IMR-90 (cell line): ENCODE results near the gene C1R.

Experiments used
- CEBPB ChIP-seq: IDR thresholded peaks from 2 replicates; pipeline ENCODE4 v1.6.1; 2012; ENCODE audit warnings: low read depth, low read length, improper control_type of control experiment
- MAFK ChIP-seq: IDR thresholded peaks from 2 replicates; pipeline ENCODE4 v1.6.1; 2012; ENCODE audit warnings: low read depth, low read length, improper control_type of control experiment
- POLR2A ChIP-seq: IDR thresholded peaks from 2 replicates; pipeline ENCODE4 v1.6.1; 2012; ENCODE audit warnings: mild to moderate bottlenecking, low read depth, low read length
- RAD21 ChIP-seq: IDR thresholded peaks from 2 replicates; pipeline ENCODE4 v1.6.1; 2012; ENCODE audit warnings: low read length, improper control_type of control experiment
- SMC3 ChIP-seq: fragments of 150-350 bp; IDR thresholded peaks from 2 replicates; pipeline ENCODE4 v1.6.1; 2016; ENCODE audit warnings: low read depth, mild to moderate bottlenecking, antibody characterized with exemption, low read length, moderate library complexity
- TF ChIP-seq, protein P1 (sequence below): conservative IDR thresholded peaks from 2 replicates; pipeline ENCODE4 v1.5.1; 2012; ENCODE audit warnings: mild to moderate bottlenecking, low read depth, low read length, improper control_type of control experiment

DNA sequence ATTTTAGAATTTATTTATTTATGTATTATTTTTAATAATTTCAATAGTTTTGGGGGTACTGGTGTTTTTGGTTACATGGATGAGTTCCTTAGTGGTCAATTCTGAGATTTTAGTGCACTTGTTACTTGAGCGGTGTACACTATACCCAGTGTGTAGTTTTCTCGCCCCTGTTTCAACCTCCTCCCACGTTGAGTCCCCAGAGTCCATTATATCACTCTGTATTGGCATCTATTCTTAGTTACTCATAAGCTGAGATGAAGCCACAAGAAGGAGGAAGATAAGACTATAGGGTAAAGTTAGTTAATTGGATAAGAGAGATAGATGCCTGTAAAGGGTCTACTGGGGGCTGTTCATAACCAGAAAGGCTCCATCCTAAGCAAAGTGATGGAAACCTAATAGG, 27.7 kb downstream of the C1R start:
- TF ChIP-seq, protein P1, sequence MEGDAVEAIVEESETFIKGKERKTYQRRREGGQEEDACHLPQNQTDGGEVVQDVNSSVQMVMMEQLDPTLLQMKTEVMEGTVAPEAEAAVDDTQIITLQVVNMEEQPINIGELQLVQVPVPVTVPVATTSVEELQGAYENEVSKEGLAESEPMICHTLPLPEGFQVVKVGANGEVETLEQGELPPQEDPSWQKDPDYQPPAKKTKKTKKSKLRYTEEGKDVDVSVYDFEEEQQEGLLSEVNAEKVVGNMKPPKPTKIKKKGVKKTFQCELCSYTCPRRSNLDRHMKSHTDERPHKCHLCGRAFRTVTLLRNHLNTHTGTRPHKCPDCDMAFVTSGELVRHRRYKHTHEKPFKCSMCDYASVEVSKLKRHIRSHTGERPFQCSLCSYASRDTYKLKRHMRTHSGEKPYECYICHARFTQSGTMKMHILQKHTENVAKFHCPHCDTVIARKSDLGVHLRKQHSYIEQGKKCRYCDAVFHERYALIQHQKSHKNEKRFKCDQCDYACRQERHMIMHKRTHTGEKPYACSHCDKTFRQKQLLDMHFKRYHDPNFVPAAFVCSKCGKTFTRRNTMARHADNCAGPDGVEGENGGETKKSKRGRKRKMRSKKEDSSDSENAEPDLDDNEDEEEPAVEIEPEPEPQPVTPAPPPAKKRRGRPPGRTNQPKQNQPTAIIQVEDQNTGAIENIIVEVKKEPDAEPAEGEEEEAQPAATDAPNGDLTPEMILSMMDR: no peak
- no peak for TF ChIP-seq SMC3
- no peak for TF ChIP-seq MAFK
- TF ChIP-seq RAD21: no peak
- TF ChIP-seq POLR2A: no peak
- no peak for TF ChIP-seq CEBPB
